Placental epithelial cell (primary cell): Measurements from ENCODE around the gene HAUS7. TPM values are rescaled to one million over a fixed set of nuclear protein-coding genes. Genes with fewer than 3 reads are reported as not detected.

Source experiments
- small RNA-seq: library from RNA; depleted of rRNA; stranded (forward); fragments of <200 nt; gene quantifications from one replicate; pipeline ENCODE3, GENCODE V24; 2012
- total RNA-seq: library from RNA; depleted of rRNA; stranded (reverse); fragments of >200 nt; gene quantifications from 2 replicates; pipeline ENCODE4 v1.2.3, GENCODE V29; 2012

The HAUS7 gene
- 10.2 and 22.1 TPM in 2 replicates for total RNA-seq

GRCh38 chrX:153470411-153471363, at the start of gene HAUS7:
Gene HAUS7, minus strand, starts transcription at chrX:153470576. Its CDS starts 19 bp downstream, at chrX:153470557.

GRCh38 chrX:153517423-153517822, 47.0 kb upstream of the HAUS7 start, which contains the start of gene ATP2B3:
Gene ATP2B3, plus strand, starts transcription at chrX:153517642. Its CDS starts 18,606 bp downstream, at chrX:153536248.

GRCh38 chrX:153494541-153495361, 24.4 kb upstream of the HAUS7 start, which contains the start of gene BGN:
Gene BGN, plus strand, starts transcription at chrX:153494980. Its CDS starts 9,652 bp downstream, at chrX:153504632.

GRCh38 chrX:153445856-153446635, 24.3 kb downstream of the HAUS7 start, which contains the start of gene TREX2:
Gene TREX2, minus strand, starts transcription at chrX:153446056. Its CDS starts 626 bp downstream, at chrX:153445430.

GRCh38 chrX:153411255-153411987, 59.0 kb downstream of the HAUS7 start, which contains the start of gene ZFP92:
Gene ZFP92, plus strand, starts transcription at chrX:153411472. Its CDS starts 6,851 bp downstream, at chrX:153418323.

GRCh38 chrX:153401133-153401764, 69.1 kb downstream of the HAUS7 start, which contains the start of gene PNMA6E:
Gene PNMA6E, minus strand, starts transcription at chrX:153401350. Its CDS starts 2,501 bp downstream, at chrX:153398849.

Small RNAs within 50 kb of the gene (small RNA-seq; reads per million reads assigned to genes)
- not detected for gene RN7SL667P

Other genes starting within 250 kb of the HAUS7 start
- not detected in 2 replicates for gene PNMA6F, start 148.8 kb downstream of the HAUS7 start, total RNA-seq
- 6.3 and 9.0 TPM in 2 replicates for gene ZNF275, start 136.4 kb downstream of the HAUS7 start, total RNA-seq
- not detected in 2 replicates for gene PNMA6E, start 69.2 kb downstream of the HAUS7 start, total RNA-seq
- gene ZFP92, start 59.1 kb downstream of the HAUS7 start, total RNA-seq, result not detected in 2 replicates
- gene TREX2, start 24.5 kb downstream of the HAUS7 start, total RNA-seq, result 1.6 TPM in 2 replicates
- 0.11 and 0.39 TPM in 2 replicates for gene BGN, start 24.4 kb upstream of the HAUS7 start, total RNA-seq
- gene ATP2B3, start 47.1 kb upstream of the HAUS7 start, total RNA-seq, result not detected in 2 replicates
- gene CCNQ, start 128.6 kb upstream of the HAUS7 start, total RNA-seq, result 22.0 and 35.5 TPM in 2 replicates
- gene DUSP9, start 176.6 kb upstream of the HAUS7 start, total RNA-seq, result under 0.01 and 0.54 TPM in 2 replicates
- 5.1 TPM in 1 of 2 replicates, not detected in the other for gene PNCK, start 203.2 kb upstream of the HAUS7 start, total RNA-seq
- gene SLC6A8, start 217.3 kb upstream of the HAUS7 start, total RNA-seq, result 2.7 and 4.0 TPM in 2 replicates